Stimulated activated CD4-positive, alpha-beta T cell treated with anti-CD3 and anti-CD28 coated beads, Interleukin-1b, Interleukin-23, amount 100 ng/mL, for 1 hour (primary cell): Measurements from ENCODE around the gene FSTL4.

Experiments used
- DNase-seq, 2 donors: peaks; one replicate each; pipeline ENCODE4 v3.0.0-alpha.2; 2020; ENCODE audit warnings: low read depth in 2 of 2

The FSTL4 gene

GRCh38 chr5:133610489-133611356, 1.6 kb downstream of the FSTL4 start:
- no peak for DNase-seq

DNA sequence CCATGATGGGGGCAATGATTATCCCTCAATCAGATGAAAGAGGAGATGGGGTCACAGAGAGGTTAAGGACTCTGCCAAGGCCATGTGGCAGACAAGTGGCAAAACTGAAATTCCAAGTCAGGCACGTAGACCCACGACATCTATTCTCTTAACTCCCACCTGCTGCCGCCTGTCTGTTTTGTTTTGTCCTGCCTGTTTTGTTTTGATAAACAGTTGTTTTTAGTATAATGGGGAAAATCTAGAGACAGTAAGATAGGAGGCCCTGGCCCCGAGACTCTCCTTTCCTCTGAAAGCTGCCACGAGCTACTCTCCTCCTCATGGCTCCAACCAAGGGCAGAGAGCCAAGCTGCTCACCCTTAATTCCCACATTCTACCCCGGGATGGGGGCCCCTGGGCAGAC, 4.9 kb downstream of the FSTL4 start:
- no peak for DNase-seq

DNA sequence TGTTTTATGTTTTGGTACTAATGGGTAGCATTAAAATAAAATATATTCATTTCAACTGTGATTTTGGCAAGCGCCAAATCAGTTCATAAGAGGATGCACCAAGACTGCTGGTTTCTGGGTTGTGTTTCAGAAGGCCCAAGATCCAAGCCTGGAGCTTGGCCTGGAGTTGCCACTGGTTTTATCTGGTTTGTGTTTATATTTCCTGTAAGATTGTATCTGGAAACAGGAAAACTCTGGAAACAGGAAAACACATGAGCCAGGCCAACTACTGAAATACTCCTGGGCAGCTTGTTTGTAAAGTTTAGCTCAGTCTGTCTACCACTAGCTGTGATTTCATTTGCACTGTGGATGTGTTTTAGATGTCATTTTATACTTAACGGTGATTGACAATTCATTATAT, 5.5 kb downstream of the FSTL4 start:
- DNase-seq: no peak

- no peak for DNase-seq
These were observed 7.0 kb downstream of the FSTL4 start for GRCh38 chr5:133605323-133605722.

GRCh38 chr5:133603711-133604110, 8.6 kb downstream of the FSTL4 start:
- no peak for DNase-seq

- no peak for DNase-seq
These were observed 9.4 kb downstream of the FSTL4 start for GRCh38 chr5:133602835-133603380.

DNA sequence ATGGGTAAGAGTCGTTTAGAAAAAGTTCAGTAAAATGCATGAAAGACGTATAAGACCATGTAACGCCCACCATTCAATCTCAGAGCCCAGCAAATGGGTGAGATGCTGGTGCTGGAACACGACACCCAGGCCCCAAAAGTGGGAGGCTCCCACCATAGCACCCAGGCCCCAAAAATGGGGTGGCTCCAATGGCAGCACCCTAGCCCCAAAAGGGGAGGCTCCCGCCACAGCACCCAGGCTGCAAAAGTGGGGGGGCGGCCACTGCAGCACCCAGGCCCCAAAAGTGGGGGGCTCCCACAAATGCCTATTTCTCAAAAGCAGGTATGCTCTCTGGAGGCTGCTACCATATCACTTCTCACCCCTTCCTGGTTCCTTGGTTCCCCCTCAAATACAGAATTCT, 12.7 kb downstream of the FSTL4 start:
- no peak for DNase-seq

- DNase-seq: no peak
These were observed 13.3 kb downstream of the FSTL4 start for GRCh38 chr5:133599044-133599443.

- no peak for DNase-seq
These were observed 16.3 kb downstream of the FSTL4 start for GRCh38 chr5:133596049-133596448.

GRCh38 chr5:133595465-133595864, 16.9 kb downstream of the FSTL4 start:
- no peak for DNase-seq

GRCh38 chr5:133589286-133589685, 23.1 kb downstream of the FSTL4 start:
- DNase-seq: no peak

- no peak for DNase-seq
These were observed 29.4 kb downstream of the FSTL4 start for GRCh38 chr5:133582971-133583370.

GRCh38 chr5:133581918-133582317, 30.4 kb downstream of the FSTL4 start:
- no peak for DNase-seq

GRCh38 chr5:133581348-133581747, 31.0 kb downstream of the FSTL4 start:
- DNase-seq: no peak

DNA sequence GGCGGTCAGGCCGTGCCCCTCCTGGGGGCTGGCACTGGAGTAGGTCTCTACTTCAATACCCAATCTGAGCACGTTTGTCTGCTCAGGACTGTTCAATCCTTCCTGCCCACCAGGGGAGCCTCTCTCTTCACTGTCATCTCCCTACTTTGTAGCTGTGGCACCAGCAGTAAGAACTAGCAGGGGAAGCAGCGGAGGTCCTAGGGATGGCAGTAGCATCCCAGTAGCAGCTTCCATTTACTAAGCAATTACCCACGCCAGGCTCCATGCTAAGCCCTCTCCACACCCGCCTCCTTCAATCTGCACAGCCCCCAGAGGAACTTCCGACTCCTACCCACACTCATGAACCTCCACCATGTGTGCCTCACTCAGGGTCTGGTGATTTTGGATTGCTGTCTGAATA, 31.7 kb downstream of the FSTL4 start:
- DNase-seq: no peak

DNA sequence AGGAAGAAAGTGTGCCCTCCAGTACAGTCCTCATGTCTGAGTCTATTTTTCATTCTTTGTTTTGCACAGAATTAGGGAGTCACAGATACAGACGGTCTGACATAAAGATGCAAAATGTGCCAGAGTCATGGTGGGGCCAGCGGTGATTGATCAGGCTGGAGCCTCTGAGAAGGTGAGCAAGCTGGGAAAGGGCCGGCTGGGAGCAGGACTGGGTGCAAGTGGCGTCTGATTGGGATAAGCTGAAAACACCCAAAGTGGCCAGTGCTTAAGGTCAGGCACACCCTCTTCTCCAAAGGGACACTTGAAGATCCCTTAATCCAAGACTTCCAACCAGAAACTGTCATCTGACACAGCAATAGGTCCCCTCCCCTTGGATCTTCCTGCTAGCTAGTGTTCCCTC, 32.6 kb downstream of the FSTL4 start:
- DNase-seq: no peak

GRCh38 chr5:133569347-133569746, 43.0 kb downstream of the FSTL4 start:
- DNase-seq: no peak

DNA sequence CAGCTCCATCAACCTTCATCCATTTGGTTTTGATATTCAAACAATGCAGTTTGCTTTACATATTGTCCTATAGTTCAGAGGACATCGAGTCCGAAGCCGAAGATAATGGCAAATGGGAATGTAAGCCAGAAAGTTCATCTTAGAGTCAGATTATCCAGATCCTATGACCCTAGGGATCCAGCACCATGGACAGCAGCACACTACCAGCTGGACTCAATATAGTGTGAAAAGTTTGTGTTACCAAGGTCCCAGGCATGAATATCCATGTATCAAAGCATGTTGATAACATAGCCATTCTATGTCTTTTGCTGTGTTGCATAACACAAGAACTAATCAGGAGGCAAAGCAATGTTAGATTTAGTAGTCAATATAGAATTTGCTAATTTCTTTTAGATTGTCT, 46.3 kb downstream of the FSTL4 start:
- no peak for DNase-seq

DNA sequence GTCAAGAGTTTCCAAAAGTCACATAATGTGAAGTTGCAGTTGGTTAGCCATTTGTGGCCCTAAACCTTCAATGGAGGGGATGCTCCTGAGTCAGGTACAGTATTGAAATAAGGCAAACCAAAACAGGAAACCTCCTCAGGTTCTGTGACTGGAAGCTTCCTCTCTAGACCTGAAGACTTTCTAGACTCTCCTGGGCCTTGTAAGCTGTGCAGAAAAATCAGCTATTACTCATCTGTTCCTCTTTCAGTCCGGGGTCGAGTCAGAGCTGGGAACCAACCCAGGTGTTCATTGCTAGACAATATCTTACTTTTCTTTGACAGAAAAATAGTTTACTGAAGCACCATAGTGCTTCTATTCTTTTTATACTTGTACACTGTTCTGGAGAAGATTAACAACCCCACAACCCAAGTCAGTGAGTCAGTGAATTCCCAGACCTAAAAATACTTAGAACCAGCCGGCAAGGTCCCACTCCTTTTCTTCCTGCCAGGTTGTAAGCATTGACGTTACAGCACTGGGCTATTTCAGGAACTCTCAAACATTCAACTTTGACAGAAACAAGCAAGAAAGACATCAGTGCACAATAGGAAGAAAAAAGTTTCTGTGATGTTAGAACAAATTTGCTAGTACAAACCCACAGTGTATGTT, 47.3 kb downstream of the FSTL4 start:
- DNase-seq: no peak

DNA sequence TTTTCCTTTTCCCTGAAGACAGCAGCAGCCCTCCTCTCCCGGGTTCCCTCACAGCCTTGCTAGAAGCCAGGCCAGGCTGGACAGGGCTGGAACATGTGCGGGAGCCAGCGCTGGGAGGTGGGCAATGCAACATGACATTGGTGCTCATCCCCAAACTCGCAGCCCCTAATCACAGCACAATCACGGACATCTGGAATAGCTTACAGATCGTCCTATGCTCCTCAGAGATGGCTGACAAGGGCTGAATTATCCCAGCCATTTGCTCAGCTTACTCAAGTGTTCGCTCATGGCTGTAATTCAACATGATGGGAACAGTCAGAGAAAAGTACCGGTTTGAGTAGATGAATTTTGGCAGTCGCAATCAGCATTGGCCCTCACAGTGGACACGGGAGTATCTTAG, 49.8 kb downstream of the FSTL4 start:
- DNase-seq: no peak

- DNase-seq: no peak
These were observed 52.4 kb downstream of the FSTL4 start for GRCh38 chr5:133559960-133560359.

DNA sequence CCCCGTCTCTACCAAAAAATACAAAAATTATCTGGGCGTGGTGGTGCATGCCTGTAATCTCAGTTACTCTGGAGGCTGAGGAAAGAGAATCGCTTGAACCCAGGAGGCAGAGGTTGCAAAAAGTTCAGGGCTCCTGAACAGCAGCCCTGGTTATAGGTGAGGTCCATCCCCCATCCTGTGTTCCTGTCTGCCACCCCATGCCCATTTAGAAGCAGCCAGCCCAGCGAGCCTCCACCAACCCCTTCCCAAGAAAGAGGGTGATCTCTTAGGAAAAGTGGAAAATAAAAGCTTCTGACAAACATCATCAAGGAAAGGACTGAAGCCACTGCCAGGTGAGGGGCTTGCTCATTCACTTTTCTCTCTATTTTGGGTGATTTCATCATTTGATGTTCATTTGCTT, 55.8 kb downstream of the FSTL4 start:
- DNase-seq: no peak

DNA sequence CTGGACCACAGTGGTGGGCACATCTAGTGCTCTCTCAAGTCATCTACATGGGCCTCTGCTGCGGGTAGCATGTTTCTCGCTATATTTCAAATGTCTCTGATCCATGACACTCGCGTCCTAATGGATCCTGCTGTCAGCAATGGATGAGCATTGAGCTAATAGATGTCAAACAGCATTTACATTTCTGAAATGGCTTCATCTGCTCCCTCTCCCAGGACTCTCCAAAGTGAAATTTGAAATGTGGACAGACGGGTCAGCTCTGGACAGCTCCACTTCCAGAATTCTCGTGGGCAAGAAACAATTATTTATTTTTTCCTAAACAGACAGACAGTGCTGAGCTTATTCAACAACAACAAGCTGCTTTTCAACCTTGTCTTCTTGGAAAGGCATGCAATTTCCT, 58.1 kb downstream of the FSTL4 start:
- DNase-seq: no peak
